ENCODE measurements around the gene RXRA. TPM values are rescaled to one million over a fixed set of nuclear protein-coding genes. Genes with fewer than 3 reads are reported as not detected.

Gene RXRA
- total and polyA plus RNA-seq, 2 donors (not counting 1 experiment from before 2014, with no cell fraction given): 2.6 to 6.8 TPM

DNA sequence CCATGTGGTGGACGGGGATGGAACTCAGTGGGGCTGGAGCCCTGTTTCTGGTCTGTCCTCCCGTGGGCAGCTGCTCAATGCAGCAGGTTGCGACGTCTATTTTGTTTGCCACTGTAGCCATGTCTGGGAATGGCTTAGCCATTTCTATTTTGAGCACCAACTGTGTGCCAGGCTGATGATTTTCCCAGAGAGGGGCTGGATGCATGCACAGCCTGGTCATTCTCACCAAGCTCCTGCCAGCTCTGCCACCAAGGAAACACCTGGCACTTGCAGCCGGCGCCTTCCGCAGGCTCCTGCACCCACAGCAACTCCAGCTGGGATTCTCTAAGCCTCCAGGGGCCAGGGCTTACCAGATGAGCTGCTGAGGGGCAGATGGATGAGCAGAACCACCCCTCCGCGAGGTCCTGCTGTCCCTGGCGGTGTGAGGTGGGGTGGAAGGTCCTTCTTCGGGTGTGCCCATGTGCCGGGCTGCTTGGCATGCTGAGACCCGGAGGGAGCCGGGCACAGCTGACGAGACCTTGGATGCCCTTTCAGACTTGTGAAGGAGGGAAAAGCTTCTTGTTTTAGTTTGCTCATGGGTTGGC lies 151.2 kb downstream of the RXRA start:
- CTCF ChIA-PET: interaction anchor here (0.9 kb wide), 1 partner anchor 28 kb away, joined by 3 read pairs; no protein-coding TSS in a partner anchor
- H3K4me1 Mint-ChIP-seq: peaks cover 10% of the 10 kb centered on the region

DNA sequence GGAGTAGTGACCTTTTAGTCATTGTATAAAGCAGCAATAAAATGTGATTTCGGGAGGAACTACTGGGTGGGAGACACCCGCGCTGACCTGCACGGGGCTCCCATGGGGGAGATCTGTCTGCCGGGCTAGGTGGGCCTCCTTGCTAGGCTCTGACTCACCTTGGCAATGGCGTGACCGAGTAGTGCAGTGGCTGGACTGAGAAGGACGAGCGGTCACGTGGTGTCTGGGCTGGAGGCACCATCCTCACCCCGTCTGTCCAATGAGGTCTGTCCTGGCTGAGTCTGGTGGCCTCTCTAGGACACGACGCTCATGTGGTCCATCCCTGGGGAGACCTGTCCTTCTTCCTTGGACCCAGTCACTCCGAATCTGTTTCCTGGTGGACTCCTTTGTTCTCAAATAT lies 151.7 kb downstream of the RXRA start:
- 91% methylated on average over 13 of the region's 14 CpGs for WGBS (ENCODE audit: insufficient coverage)
- no peak for TF ChIP-seq EZH2 (IDR thresholded peaks at IDR 0.05; ENCODE audit: borderline replicate concordance, insufficient read depth, low read depth, low read length, poor library complexity, severe bottlenecking)
- TF ChIP-seq, protein P1, sequence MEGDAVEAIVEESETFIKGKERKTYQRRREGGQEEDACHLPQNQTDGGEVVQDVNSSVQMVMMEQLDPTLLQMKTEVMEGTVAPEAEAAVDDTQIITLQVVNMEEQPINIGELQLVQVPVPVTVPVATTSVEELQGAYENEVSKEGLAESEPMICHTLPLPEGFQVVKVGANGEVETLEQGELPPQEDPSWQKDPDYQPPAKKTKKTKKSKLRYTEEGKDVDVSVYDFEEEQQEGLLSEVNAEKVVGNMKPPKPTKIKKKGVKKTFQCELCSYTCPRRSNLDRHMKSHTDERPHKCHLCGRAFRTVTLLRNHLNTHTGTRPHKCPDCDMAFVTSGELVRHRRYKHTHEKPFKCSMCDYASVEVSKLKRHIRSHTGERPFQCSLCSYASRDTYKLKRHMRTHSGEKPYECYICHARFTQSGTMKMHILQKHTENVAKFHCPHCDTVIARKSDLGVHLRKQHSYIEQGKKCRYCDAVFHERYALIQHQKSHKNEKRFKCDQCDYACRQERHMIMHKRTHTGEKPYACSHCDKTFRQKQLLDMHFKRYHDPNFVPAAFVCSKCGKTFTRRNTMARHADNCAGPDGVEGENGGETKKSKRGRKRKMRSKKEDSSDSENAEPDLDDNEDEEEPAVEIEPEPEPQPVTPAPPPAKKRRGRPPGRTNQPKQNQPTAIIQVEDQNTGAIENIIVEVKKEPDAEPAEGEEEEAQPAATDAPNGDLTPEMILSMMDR (IDR thresholded peaks at IDR 0.05): no peak
- H3K27me3 ChIP-seq (replicated peaks in 1 of 4; ENCODE audit: control extremely low read depth in 1 of 4, control insufficient read depth in 3 of 4, insufficient read depth in 4 of 4, low read length in 3 of 4): no peaks in the 10 kb centered on the region
- H3K9ac ChIP-seq (ENCODE audit: low read length): no peak overlapping the region
- no peak overlapping the region for H3K4me3 ChIP-seq (ENCODE audit: control extremely low read depth in 1 of 5, extremely low read depth in 1 of 5, insufficient read depth in 1 of 5, low read depth in 2 of 5, low read length in 4 of 5)
- intact Hi-C loops (cut with micrococcal nuclease): no loop called here
- Mint-ChIP-seq H3K27me3 (no peaks in the 10 kb centered on the region), H3K9me3 (ENCODE audit: insufficient read depth) (no peaks in the 10 kb centered on the region), H3K4me3 (no peak overlapping the region), H3K27ac (peak overlapping the region; percentile 32), H3K4me1 (peaks cover 10% of the 10 kb centered on the region)
- H3K79me2 ChIP-seq (ENCODE audit: control insufficient read depth, insufficient read depth, low read length): no peaks in the 10 kb centered on the region
- ChIA-PET CTCF (no interaction called here), POLR2A (no interaction called here)
- no peak overlapping the region for H3K4me2 ChIP-seq (replicated peaks; ENCODE audit: low read depth, low read length, poor library complexity, severe bottlenecking)
- H3K36me3 ChIP-seq (replicated peaks in 1 of 2; ENCODE audit: control extremely low read depth in 1 of 2, control insufficient read depth in 1 of 2, extremely low read depth in 1 of 2, insufficient read depth in 2 of 2, low read length in 1 of 2): no peaks in the 10 kb centered on the region
- peaks cover 17 to 37% of the 10 kb centered on the region in 2 donors for H3K4me1 ChIP-seq (ENCODE audit: control insufficient read depth in 2 of 2, insufficient read depth in 2 of 2, low read length in 2 of 2)
- DNase-seq (no peak), ATAC-seq (ENCODE audit: low read depth) (no peak)
- no peak overlapping the region for H2AFZ ChIP-seq (ENCODE audit: insufficient read depth, low read depth, low read length, poor library complexity, severe bottlenecking)
- peaks cover 0 to 41% (median 9%) of the 10 kb centered on the region in 3 donors for H3K9me3 ChIP-seq (ENCODE audit: control extremely low read depth in 1 of 3, control insufficient read depth in 2 of 3, insufficient read depth in 1 of 3, low read length in 2 of 3)
- no peaks in the 10 kb centered on the region for H4K20me1 ChIP-seq (ENCODE audit: control insufficient read depth, insufficient read depth, low read length, poor library complexity, severe bottlenecking)
- peak overlapping the region in 1 of 2 donors; percentile 69 for H3K27ac ChIP-seq (ENCODE audit: low read length in 2 of 2)

More for the DNA sequence above, 151.2 kb downstream of the RXRA start:
- H3K9ac ChIP-seq (ENCODE audit: low read length): no peak overlapping the region
- H3K27me3 Mint-ChIP-seq: no peaks in the 10 kb centered on the region
- H3K79me2 ChIP-seq (ENCODE audit: control insufficient read depth, insufficient read depth, low read length): no peaks in the 10 kb centered on the region
- H3K4me3 ChIP-seq (ENCODE audit: control extremely low read depth in 1 of 5, extremely low read depth in 1 of 5, insufficient read depth in 1 of 5, low read depth in 2 of 5, low read length in 4 of 5): no peak overlapping the region
- H3K4me2 ChIP-seq (replicated peaks; ENCODE audit: low read depth, low read length, poor library complexity, severe bottlenecking): no peak overlapping the region
- no peaks in the 10 kb centered on the region for H4K20me1 ChIP-seq (ENCODE audit: control insufficient read depth, insufficient read depth, low read length, poor library complexity, severe bottlenecking)
- 44% methylated on average over 15 of the region's 15 CpGs for WGBS (ENCODE audit: insufficient coverage)
- peaks cover 17 to 37% of the 10 kb centered on the region in 2 donors for H3K4me1 ChIP-seq (ENCODE audit: control insufficient read depth in 2 of 2, insufficient read depth in 2 of 2, low read length in 2 of 2)
- no peaks in the 10 kb centered on the region for H3K9me3 Mint-ChIP-seq (ENCODE audit: insufficient read depth)
- DNase-seq: no peak
- ATAC-seq (ENCODE audit: low read depth): no peak
- no peaks in the 10 kb centered on the region for H3K27me3 ChIP-seq (replicated peaks in 1 of 4; ENCODE audit: control extremely low read depth in 1 of 4, control insufficient read depth in 3 of 4, insufficient read depth in 4 of 4, low read length in 3 of 4)
- no peaks in the 10 kb centered on the region for H3K36me3 ChIP-seq (replicated peaks in 1 of 2; ENCODE audit: control extremely low read depth in 1 of 2, control insufficient read depth in 1 of 2, extremely low read depth in 1 of 2, insufficient read depth in 2 of 2, low read length in 1 of 2)
- H3K9me3 ChIP-seq (ENCODE audit: control extremely low read depth in 1 of 3, control insufficient read depth in 2 of 3, insufficient read depth in 1 of 3, low read length in 2 of 3): peaks cover 0 to 41% (median 9%) of the 10 kb centered on the region in 3 donors
- POLR2A ChIA-PET: no interaction called here
- TF ChIP-seq, protein P1 (IDR thresholded peaks at IDR 0.05): no peak
- no peak for TF ChIP-seq EZH2 (IDR thresholded peaks at IDR 0.05; ENCODE audit: borderline replicate concordance, insufficient read depth, low read depth, low read length, poor library complexity, severe bottlenecking)
- no peak overlapping the region for H3K4me3 Mint-ChIP-seq
- intact Hi-C loops (cut with micrococcal nuclease): no loop called here
- peak overlapping the region; percentile 64 to 69 for H3K27ac ChIP-seq (ENCODE audit: low read length in 2 of 2)
- H3K27ac Mint-ChIP-seq: peak overlapping the region; percentile 59
- no peak overlapping the region for H2AFZ ChIP-seq (ENCODE audit: insufficient read depth, low read depth, low read length, poor library complexity, severe bottlenecking)
